ENCODE data around the gene SP4.
"Not testable (repeated sequence)": the region's sequence is repeated elsewhere in the genome, so short reads cannot be mapped to it uniquely, and the experiment has no call there.

SP4 gene

DNA sequence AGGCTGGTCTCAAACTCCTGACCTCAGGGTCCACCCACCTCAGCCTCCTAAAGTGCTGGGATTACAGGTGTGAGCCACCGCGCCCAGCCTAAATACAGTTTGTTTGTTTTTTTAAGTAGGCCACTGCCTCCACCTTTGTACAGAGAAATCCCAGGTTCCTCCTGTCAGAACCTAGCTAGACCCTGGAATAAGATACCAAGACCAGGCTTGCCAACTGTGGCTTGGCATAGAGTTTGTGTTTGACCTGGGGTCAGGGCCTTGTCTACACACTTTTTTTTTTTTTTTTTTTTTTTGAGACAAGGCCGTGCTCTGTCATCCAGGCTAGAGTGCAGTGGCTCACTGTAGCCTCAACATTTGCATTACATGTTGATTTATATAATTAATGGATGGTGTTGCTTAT lies 80.7 kb downstream of the SP4 start:
- DNase-seq (ENCODE audit: insufficient read length, low spot score) (no peak), FAIRE-seq (no peak)

DNA sequence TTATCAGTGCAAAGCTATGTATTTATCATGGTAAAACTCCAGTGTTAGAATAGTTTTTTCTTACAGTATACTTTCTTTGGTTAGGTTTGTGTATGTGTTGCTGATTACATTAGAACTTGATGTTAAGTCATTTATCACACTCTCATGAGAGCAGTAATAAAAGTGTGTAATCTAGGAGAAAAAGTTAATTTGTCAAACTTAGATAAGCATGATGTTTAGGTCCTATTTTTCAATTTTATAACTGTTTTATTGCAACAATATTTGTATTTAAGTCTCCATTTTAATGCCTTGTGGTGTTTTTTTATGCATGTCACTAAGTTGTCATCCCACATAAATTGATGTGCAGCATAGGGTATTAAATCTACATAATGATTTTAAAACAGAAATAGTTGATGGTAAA lies 86.2 kb downstream of the SP4 start:
- no peak for FAIRE-seq
- DNase-seq (ENCODE audit: insufficient read length, low spot score), result no peak

DNA sequence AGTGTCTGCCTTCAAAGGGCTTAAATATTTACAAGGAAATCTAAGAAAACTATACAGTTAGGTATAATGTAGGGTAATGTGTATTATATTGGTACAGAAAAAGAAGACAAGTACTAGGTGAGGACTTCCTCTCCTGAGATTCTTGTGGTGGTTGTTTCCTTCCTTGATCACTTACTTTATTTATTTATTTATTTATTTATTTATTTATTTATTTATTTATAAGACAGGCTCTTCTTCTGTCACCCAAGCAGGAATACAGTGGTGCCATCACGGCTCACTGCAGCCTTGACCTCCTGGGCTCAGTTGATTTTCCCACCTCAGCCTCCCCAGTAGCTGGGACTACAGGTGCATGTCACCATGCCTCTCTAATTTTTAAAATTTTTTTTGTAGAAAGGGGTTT lies 96.8 kb downstream of the SP4 start:
- no peak for FAIRE-seq
- DNase-seq (ENCODE audit: insufficient read length, low spot score), result no peak

DNA sequence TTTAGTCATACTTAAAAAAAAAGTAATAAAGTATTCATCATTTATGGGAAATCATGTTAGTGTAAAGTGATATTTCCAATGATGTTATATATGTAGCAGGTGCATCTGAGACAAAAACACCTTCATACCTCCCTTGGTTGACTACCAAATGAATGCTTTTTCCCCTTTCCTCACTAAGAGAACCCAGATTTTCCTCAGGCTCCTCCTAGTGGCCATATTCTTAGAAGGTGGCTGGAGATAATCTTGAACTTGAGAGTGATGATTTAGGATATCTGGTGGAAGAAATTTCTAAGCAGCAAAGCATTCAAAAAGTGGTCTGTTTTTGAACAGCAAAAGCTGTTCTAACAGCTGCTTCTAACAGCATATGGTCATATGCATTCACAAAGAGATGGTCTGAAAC lies 98.1 kb downstream of the SP4 start:
- FAIRE-seq, result no peak
- no peak for DNase-seq (ENCODE audit: insufficient read length, low spot score)

DNA sequence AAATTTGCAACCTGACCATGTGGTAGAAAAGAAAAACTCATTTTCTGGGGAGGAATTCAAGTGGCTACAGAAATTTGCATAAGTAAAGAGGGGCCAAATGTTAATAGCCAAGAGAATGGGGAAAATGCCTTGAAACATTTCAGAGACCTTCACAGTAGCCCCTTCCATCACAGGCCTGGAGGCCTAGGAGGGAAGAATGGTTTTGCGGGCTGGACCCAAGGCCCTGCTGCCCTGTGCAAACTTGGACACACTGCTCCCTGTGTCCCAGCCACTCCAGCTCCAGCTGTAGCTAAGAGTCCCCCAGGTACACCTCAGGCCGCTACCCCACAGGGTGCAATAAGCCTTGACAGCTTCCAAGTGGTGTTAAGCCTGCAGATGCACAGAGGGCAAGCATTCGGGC lies 98.6 kb downstream of the SP4 start:
- DNase-seq (ENCODE audit: insufficient read length, low spot score), result no peak
- FAIRE-seq, result no peak

DNA sequence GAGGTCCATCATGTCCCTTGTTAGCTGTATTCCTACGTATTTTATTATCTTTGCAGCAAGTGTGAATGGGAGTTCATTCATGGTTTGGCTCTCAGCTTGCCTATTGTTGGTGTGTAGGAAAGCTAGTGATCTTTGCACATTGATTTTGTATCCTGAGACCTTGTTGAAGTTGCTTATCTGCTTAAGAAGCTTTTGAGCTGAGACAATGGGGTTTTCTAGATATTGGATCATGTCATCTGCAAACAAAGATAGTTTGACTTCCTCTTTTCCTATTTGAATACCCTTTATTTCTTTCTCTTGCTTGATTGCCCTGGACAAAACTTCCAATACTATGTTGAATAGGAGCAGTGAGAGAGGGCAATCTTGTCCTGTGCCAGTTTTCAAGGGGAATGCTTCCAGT lies 104.6 kb downstream of the SP4 start:
- DNase-seq (ENCODE audit: insufficient read length, low spot score); FAIRE-seq: not testable (repeated sequence)

DNA sequence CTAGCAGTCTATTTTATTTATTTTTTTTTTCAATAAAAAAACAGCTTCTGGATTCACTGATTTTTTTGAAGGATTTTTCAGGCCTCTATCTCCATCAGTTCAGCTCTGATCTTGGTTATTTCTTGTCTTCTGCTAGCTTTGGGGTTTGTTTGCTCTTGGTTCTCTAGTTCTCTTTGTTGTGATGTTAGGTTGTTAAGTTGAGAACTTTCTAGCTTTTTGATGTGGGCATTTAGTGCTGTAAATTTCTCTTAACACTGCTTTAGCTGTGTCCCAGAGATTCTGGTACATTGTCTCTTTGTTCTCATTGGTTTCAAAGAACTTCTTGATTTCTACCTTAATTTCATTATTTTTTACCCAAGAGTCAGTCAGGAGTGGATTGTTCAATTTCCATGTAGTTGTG lies 105.8 kb downstream of the SP4 start:
- DNase-seq (ENCODE audit: insufficient read length, low spot score); FAIRE-seq: not testable (repeated sequence)

DNA sequence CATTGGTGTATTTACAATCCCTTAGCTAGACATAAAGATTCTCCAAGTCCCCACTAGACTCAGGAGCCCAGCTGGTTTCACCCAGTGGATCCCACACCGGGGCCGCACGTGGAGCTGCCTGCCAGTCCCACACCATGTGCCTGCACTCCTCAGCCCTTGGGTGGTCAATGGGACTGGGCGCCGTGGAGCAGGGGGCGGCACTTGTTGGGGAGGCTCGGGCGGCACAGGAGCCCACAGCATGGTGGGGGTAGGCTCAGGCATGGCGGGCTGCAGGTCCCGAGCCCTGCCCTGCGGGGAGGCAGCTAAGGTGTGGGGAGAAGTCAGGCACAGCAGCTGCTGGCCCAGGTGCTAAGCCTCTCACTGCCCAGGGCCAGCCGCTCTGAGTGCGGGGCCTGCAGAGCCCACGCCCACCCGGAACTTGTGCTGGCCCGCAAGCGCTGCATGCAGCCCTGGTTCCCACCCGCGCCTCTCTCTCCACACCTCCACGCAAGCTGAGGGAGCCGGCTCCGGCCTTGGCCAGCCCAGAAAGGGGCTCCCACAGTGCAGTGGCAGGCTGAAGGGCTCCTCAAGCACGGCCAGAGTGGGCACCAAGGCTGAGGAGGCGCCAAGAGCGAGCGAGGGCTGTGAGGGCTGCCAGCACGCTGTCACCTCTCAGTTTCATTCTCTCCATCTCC lies 108.7 kb downstream of the SP4 start:
- FAIRE-seq; DNase-seq (ENCODE audit: insufficient read length, low spot score): not testable (repeated sequence)

DNA sequence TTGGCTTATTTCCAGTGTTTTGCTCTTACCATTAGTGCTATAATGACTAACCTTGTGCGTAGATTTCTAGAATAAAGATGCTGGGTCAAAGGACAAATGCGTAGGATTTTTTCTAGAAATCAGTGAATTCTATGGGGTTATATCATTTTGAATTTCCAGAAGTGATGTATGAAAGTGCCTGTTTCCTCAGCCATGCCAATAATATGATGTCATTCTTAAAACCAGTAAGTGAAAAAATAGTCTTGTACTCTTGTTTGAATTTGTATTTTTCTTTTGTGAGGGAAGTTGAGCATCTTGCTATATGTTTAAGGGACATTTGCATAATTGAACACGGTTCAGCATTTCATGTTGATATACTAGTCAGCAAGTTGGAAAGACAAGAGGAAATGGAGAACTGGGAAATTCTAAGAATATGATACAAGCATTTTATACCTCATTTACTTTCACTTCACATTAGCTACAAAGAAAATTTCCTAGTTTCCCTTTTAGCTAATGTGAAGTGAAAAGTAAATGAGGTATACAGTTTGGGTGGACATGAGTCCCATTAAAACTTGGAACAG lies 111.1 kb downstream of the SP4 start:
- no peak for FAIRE-seq
- no peak for DNase-seq (ENCODE audit: insufficient read length, low spot score)

DNA sequence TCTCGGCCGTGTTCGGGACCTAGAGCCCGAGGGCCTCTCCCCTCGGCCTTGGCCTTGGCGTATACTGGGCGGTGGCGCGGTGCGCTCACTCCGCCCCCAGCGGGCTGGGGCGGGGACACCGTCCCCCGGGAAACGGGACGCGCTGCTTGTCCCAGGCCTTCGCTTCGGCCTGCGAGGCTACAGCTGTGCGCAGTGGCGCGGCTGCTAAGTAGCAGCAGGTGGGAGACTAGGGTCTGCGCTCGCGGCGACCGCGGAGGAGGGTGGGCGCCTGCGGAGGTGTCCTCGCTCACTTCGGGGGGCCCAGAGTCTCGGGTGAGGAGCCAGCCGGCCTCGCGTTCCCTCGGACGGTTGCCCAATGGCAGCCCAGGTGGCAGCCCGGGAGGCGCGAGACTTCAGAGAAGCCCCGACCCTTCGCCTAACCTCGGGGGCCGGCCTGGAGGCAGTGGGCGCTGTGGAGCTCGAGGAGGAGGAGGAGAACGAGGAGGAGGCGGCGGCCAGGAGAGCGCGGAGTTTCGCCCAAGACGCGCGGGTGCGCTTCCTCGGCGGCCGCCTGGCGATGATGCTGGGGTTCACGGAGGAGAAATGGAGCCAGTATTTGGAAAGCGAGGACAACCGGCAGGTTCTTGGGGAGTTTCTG lies 115.1 kb downstream of the SP4 start, which contains the start of gene DNAH11:
Gene DNAH11, plus strand, starts transcription at position 149 of the 637 bp plus-strand sequence. Its CDS starts 207 bp downstream, at position 356.
- peak; percentile 88 for FAIRE-seq
- peak; percentile 73 for DNase-seq (ENCODE audit: insufficient read length, low spot score)

DNA sequence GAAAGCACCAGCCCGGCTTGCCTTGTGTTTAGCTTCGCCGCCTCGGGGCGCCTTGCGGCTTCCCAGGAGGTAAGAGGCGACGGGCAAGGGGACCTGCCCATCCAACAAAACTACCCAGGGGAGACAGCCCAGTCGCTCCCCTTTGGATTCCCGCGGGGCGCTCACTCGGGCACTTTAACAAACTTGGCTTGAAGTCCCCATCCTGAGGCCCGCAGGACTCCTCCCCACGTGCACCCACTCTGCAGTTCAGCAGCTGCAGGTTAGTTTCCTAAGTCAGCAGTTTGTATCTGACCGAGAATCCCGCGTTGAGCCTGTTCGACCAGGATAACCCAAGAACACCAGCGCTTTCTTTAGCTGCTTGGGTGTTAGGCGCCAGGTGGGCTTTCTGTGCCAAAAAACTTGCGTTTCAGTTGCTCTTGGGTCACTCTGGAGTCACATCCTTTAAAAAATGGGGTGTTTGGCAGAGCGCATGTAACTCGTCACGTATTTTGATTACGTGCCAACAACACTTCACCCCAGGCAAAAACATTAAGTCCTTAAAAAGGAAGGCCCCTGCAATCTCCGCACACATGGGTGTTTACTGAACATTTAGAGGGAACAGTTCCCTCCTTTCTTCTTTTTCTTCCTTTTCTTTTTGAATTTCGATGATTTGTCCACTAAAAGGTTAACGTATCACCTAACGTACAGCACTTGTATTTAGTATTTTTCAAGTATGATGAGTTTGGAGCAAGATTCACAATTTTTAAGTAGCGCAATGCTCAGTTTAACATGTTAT lies 115.8 kb downstream of the SP4 start:
- DNase-seq (ENCODE audit: insufficient read length, low spot score), result peak; percentile 8
- FAIRE-seq, result no peak

DNA sequence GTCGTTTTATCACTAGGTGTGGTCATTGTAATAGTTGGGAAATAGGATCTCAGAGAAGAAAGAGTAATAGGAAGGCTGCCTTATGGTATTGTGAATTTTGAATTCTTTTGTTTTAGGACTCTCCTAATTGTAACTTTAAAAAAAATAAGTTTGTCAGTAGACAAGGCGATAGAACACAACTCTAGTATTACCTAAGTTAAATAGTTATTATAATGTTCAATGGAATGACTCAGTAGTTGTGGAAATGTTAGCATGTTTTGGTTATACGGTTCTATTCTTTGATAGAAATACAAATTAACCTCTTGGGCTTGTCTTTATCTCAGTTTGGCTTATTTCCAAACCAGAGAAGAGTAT lies 116.4 kb downstream of the SP4 start:
- FAIRE-seq, result no peak
- DNase-seq (ENCODE audit: insufficient read length, low spot score), result no peak

DNA sequence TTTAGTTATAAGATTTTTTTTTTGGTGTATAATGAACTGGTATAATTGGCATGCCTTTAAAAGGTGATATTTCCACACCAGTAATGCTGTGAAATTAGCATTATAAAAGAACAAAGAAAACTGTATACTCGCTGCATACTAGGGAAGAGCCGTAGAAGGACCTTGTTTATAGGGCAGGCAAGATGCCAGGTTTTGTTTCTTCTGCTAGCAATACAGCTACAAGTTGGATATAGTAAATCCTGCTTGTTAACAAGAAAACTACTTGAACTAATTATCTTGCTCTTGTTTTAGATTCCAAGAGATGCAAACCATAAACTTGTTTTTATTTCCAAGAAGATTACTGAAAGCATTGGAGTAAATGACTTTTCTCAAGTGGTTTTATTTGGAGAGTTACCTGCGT lies 116.8 kb downstream of the SP4 start:
- DNase-seq (ENCODE audit: insufficient read length, low spot score) (no peak), FAIRE-seq (no peak)

DNA sequence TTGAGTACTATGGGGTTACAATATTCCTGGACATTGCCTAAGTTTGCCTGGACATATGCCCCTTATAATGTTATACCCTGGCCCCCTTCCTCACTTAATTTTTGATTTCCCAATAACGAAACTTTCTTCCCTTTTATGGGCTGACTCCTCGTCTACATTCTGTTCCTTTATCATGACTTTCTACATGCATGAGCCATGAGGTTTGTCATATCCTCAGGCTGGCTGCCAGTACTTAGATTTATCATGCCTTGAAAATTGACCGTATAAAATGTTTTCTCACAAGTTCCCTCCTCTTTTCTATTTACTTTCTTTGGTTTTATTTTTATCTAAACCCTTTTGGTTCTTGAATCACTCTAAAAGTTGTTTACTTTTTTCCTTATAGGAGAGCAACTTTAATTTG lies 119.6 kb downstream of the SP4 start:
- FAIRE-seq, result no peak
- DNase-seq (ENCODE audit: insufficient read length, low spot score), result no peak

DNA sequence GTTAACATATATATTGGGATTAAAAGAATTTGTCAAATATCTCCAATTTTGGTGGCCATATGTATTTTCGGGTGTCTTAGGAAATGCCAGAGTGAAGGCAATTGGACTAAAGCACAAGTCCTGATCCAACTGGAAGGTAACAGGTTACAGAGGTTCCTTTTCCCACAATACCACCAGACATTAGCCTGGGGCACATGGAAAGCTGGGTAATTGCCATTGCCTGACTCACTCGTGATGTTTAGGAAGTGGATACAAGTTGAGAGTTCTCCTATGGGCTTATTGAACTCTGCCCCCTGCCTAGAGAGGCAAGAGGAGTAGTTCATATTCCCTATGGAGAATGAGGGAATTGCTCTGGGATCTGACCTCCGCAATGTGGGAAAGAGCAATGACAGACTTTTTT lies 120.6 kb downstream of the SP4 start:
- FAIRE-seq (no peak), DNase-seq (ENCODE audit: insufficient read length, low spot score) (no peak)

DNA sequence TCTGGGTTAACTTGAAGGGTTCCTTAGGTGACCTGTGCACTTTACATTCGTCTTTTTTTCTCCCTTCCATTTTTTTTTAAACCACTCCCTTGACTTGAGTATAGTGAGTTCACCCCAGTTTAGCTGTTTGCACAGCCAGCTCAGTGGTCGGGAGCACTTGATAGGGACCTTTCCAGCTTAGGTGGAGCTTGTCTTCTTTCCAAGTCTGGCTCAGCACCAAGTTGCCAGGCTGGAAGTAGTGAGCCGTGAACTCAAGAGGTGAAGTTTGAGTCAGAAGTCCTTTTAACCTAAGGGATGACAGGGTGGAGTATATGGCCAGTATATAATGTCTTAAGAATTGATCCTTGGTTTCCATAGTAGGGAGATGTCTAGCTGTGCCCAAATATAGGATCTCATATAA lies 122.2 kb downstream of the SP4 start:
- DNase-seq (ENCODE audit: insufficient read length, low spot score), result no peak
- no peak for FAIRE-seq

DNA sequence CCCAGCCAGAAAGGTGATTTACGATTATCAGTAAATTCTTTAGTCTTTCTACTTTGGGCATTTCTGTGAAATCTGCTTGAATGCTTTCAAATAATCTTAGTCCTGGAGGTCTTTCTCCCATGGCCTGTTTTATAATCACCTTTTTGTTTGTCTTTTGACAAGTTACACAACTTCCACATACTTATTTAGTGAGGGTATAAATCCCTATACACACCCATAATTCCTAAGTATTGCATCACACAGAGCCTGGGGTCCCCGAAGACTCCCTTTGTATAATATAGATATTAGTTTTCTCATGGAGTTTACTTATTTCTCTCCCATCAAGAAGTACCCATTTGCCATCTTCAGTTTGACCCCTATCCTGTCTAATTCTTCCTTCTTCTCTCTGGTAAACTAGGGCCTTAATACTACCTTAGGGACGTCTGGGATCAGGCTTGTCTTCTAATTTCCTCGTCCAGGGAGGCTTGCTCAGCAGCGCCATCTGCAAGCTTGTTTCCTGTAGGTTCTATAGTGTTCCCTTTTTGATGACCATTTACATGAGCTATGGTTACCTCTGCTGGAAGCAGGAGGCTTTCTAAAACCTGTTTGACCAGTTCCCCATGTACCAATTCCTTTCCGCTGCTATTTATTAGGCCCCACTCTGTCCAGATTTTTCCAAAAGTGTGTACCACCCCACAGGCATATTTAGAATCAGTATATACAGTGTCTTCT lies 123.1 kb downstream of the SP4 start:
- FAIRE-seq (no peak), DNase-seq (ENCODE audit: insufficient read length, low spot score) (no peak)

DNA sequence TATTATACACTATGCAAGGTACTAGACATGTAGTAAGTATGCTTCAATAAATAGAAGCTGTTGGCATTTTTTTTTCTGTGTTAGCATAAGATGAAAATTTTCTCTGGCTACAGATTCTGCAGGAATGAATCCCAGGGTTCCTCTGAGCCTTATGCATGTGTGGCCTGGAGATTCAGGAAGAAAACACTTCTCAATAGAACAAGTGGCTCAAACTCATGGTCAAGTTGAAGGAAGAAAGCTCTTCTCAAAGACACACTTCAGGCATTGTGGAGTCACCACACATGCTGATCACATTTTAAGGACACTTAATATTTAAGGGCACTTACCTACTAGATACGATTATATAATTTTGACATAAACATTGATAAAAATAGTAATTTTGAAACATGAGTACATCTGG lies 134.5 kb downstream of the SP4 start:
- no peak for FAIRE-seq

More for the DNA sequence above, 134.5 kb downstream of the SP4 start:
- no peak for DNase-seq (ENCODE audit: insufficient read length, low spot score)

All from HTR-8/SVneo (cell line).